Prostate gland (tissue), 2 donors: Measurements from ENCODE around the gene ANKRD55. TPM values are rescaled to one million over a fixed set of nuclear protein-coding genes. Genes with fewer than 3 reads are reported as not detected.
"Not testable (repeated sequence)": the region's sequence is repeated elsewhere in the genome, so short reads cannot be mapped to it uniquely, and the experiment has no call there.

Source experiments
- DNase-seq: peaks from one replicate; pipeline ENCODE4 v3.0.0-alpha.2; 2019; ENCODE audit warnings: low spot score
- H3K27ac ChIP-seq, 2 donors: fragments of 200-600 bp; sonication (generic); 2 replicates each; pipeline ENCODE4 v1.5.1; 2017 to 2019
- H3K27me3 ChIP-seq: fragments of 200-600 bp; sonication (generic); replicated peaks from 2 replicates; pipeline ENCODE4 v1.5.1; 2019; ENCODE audit not compliant: insufficient read depth
- H3K36me3 ChIP-seq, 2 donors: fragments of 200-600 bp; sonication (generic); 1 replicate in 1 of 2; 2 replicates in 1 of 2; pipeline versions ENCODE4 v1.5.1 to v1.8.1; 2017 to 2019
- H3K4me1 ChIP-seq: fragments of 200-600 bp; sonication (generic); replicated peaks from 2 replicates; pipeline ENCODE4 v1.5.1; 2019
- H3K4me3 ChIP-seq, 2 donors: fragments of 200-600 bp; sonication (generic); 2 replicates each; pipeline ENCODE4 v1.5.1; 2017 to 2019
- H3K9me3 ChIP-seq: fragments of 200-600 bp; sonication (generic); 2 replicates; pipeline ENCODE4 v1.5.1; 2017
- POLR2A ChIP-seq: fragments of 450-650 bp; IDR thresholded peaks from one replicate; pipeline ENCODE4 v1.6.1; 2016; ENCODE audit warnings: antibody characterized with exemption, mild to moderate bottlenecking
- POLR2AphosphoS5 ChIP-seq: sonication (generic); formaldehyde crosslinking; IDR thresholded peaks from one replicate; pipeline ENCODE4 v1.6.1; 2017; ENCODE audit warnings: antibody characterized with exemption
- WGBS: methylation state at CpG from one replicate; pipeline ENCODE4 v1.1.5; 2018; 5-methylcytosine and 5-hydroxymethylcytosine counted together
- intact Hi-C: fragments of 100-400 bp; cut with DNase I; formaldehyde crosslinking; loops from one replicate; pipeline ENCODE4 v1.14.2; 2022
- total RNA-seq, 2 donors: library from RNA; depleted of rRNA; stranded (reverse); fragments of >200 nt; gene quantifications; one replicate each; pipeline ENCODE4 v1.1.0, GENCODE V29; 2016
- TF ChIP-seq, protein P1 (sequence below), 4 experiments: fragments of 200-600 bp in 2 of 4; fragments of 450-650 bp in 2 of 4; sonication (generic) in 2 of 4; IDR thresholded peaks; 1 replicate in 3 of 4; 2 replicates in 1 of 4; pipeline ENCODE4 v1.5.1; 2016 to 2019; ENCODE audit warnings: antibody characterized with exemption in 4 of 4, mild to moderate bottlenecking in 2 of 4, moderate library complexity in 2 of 4

The ANKRD55 gene
- total RNA-seq, 2 donors from 2014 or later, result 1.1 TPM; not detected in 1

DNA sequence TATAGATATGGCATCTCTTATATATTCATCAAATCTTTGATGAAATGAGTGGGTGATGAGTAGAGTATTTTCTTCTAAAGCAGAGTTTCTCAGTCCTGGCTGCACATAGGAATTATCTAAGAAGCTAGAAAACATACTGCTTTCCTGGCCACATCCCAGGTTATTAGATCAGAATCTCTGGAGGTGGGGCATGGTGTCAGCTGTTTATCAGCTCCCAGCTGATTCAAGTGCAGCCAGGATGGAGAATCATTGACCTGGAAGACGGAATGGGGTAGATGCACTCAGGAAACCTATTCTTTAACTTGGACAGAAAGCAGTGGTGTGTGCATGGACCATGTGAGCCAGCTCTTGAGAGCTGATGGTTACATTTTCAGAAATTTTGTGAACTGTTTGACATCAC lies 130.2 kb downstream of the ANKRD55 start:
- Histone ChIP-seq H3K9me3 (no peaks in the 10 kb centered on the region), H3K4me1 (no peaks in the 10 kb centered on the region), H3K27ac (no peak overlapping the region), H3K27me3 (no peaks in the 10 kb centered on the region), H3K4me3 (no peak overlapping the region), H3K36me3 (no peaks in the 10 kb centered on the region)
- intact Hi-C loops, result no loop called here
- WGBS, result 26% methylated on average over 1 of the region's 1 CpG
- no peak for DNase-seq
- TF ChIP-seq, protein P1, sequence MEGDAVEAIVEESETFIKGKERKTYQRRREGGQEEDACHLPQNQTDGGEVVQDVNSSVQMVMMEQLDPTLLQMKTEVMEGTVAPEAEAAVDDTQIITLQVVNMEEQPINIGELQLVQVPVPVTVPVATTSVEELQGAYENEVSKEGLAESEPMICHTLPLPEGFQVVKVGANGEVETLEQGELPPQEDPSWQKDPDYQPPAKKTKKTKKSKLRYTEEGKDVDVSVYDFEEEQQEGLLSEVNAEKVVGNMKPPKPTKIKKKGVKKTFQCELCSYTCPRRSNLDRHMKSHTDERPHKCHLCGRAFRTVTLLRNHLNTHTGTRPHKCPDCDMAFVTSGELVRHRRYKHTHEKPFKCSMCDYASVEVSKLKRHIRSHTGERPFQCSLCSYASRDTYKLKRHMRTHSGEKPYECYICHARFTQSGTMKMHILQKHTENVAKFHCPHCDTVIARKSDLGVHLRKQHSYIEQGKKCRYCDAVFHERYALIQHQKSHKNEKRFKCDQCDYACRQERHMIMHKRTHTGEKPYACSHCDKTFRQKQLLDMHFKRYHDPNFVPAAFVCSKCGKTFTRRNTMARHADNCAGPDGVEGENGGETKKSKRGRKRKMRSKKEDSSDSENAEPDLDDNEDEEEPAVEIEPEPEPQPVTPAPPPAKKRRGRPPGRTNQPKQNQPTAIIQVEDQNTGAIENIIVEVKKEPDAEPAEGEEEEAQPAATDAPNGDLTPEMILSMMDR (IDR thresholded peaks at IDR 0.05), result no peak
- no peak for TF ChIP-seq POLR2A
- no peak for TF ChIP-seq POLR2AphosphoS5

DNA sequence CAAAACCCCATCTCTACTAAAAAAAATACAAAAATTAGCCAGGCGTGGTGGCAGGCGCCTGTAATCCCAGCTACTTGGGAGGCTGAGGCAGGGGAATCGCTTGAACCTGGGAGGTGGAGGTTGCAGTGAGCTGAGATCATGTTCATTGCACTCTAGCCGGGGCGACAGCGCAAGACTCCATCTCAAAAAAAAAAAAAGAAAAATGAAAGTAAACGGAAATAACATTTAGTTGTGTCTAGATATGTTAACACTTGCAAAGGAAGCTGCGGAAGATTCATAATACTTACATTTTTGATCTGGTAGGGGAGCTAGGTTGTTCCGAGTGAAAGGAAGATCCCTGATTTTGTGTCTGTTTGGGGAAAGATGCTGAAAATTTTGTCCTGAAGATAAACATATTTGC lies 130.9 kb downstream of the ANKRD55 start:
- intact Hi-C loops, H3K27ac ChIP-seq, H3K36me3 ChIP-seq, DNase-seq, H3K27me3 ChIP-seq, H3K9me3 ChIP-seq, H3K4me3 ChIP-seq, H3K4me1 ChIP-seq: not testable (repeated sequence)
- 97% methylated on average over 9 of the region's 9 CpGs for WGBS

DNA sequence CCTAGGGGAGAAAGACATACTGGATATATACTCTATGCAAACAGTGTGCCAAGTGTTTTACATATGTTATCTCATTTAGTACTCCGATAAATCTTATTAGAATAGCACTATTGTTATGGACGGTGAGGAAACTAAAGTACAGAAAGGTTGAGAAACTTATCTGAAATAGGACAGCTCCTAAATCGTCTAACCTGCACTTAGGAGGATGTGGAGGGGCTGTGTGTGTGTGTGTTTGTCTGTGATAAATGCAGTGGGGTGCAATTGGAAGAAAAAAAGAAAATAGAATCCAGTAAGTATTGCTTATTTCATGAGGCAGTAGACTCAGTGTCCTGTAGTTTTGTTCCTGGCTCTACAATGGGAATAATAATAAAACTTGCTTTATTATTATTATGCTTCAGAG lies 131.9 kb downstream of the ANKRD55 start:
- WGBS, result 86% methylated on average over 3 of the region's 3 CpGs

DNA sequence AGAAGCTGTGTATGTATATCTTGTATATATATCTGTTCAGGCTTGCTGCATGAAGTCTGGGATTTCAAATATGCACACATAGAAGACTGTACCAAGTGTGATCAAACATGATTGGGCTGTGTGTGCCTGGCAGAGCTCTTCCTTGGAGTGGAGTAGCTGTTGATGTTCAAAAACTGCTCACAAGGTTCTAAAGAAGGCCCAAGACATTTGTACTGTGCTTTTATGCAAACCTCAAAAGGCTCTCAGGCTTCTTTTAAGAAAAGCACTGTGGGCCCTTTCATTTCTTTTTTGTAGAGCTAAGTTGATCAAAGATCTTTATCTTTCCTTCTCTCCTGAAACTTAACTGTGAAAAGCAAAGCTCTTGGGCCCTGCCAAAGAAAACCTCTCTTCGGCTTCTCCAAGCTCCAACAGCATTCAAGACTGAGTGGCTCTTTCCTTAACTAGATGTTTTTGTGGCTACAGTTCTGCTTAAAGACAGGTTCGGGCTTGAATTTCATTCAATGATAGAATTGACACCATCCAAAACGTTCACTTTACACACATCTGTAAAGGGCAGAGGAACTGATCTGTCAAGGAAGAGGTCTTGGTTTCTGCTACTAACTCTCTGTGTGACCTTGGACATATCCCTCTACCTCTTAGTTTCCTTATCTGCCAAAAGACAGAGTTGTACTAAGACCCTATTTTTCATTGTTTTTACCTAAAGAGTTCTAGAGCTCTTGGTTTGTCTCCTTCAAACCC lies 132.5 kb downstream of the ANKRD55 start:
- no peaks in the 10 kb centered on the region for H3K4me1 ChIP-seq
- intact Hi-C loops, result no loop called here
- DNase-seq, result no peak
- WGBS, result 43% methylated on average over 3 of the region's 3 CpGs
- TF ChIP-seq POLR2AphosphoS5 (no peak), POLR2A (no peak)
- TF ChIP-seq, protein P1 (IDR thresholded peaks at IDR 0.05), result no peak
- H3K36me3 ChIP-seq, result no peaks in the 10 kb centered on the region
- H3K4me3 ChIP-seq, result no peak overlapping the region
- H3K27me3 ChIP-seq, result no peaks in the 10 kb centered on the region
- H3K27ac ChIP-seq, result no peak overlapping the region
- H3K9me3 ChIP-seq, result no peaks in the 10 kb centered on the region

More for the DNA sequence above, 131.9 kb downstream of the ANKRD55 start:
- H3K4me3 ChIP-seq, result no peak overlapping the region
- DNase-seq, result no peak
- TF ChIP-seq POLR2A (no peak), POLR2AphosphoS5 (no peak)
- TF ChIP-seq, protein P1 (IDR thresholded peaks at IDR 0.05), result no peak
- no peaks in the 10 kb centered on the region for H3K4me1 ChIP-seq
- no peak overlapping the region for H3K27ac ChIP-seq
- intact Hi-C loops, result no loop called here
- no peaks in the 10 kb centered on the region for H3K36me3 ChIP-seq
- H3K27me3 ChIP-seq, result no peaks in the 10 kb centered on the region
- no peaks in the 10 kb centered on the region for H3K9me3 ChIP-seq

DNA sequence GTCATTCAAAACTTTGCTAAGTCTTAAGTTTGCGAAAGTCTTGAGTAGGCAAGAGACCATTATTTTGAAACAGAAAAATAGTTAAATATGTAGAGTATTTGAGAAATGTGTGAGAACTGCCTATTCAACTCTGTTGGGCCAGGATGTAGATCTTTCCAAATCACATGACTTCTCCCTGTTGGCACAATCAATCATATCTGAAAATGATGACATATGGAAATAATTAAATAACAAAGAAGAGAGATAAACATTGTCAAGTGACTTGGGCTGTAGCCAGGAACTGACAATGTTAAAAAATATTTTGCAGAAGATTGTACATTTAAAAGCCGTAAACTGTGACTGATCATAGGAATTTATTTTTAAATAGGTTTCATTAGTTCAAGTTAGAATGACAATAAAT lies 133.8 kb downstream of the ANKRD55 start:
- TF ChIP-seq POLR2AphosphoS5 (no peak), POLR2A (no peak)
- TF ChIP-seq, protein P1 (IDR thresholded peaks at IDR 0.05), result no peak

More for the DNA sequence above, 133.8 kb downstream of the ANKRD55 start:
- Histone ChIP-seq H3K27ac (no peak overlapping the region), H3K27me3 (no peaks in the 10 kb centered on the region), H3K4me3 (no peak overlapping the region), H3K9me3 (no peaks in the 10 kb centered on the region), H3K36me3 (no peaks in the 10 kb centered on the region), H3K4me1 (no peaks in the 10 kb centered on the region)
- DNase-seq, result no peak
- WGBS, result 78% methylated on average over 2 of the region's 2 CpGs
- intact Hi-C loops, result no loop called here
